ENCODE measurements around the gene LYPLAL1. TPM values are rescaled to one million over a fixed set of nuclear protein-coding genes. Genes with fewer than 3 reads are reported as not detected.

LYPLAL1 gene
- total RNA-seq, result 14.6 and 24.5 TPM in 2 replicates

DNA sequence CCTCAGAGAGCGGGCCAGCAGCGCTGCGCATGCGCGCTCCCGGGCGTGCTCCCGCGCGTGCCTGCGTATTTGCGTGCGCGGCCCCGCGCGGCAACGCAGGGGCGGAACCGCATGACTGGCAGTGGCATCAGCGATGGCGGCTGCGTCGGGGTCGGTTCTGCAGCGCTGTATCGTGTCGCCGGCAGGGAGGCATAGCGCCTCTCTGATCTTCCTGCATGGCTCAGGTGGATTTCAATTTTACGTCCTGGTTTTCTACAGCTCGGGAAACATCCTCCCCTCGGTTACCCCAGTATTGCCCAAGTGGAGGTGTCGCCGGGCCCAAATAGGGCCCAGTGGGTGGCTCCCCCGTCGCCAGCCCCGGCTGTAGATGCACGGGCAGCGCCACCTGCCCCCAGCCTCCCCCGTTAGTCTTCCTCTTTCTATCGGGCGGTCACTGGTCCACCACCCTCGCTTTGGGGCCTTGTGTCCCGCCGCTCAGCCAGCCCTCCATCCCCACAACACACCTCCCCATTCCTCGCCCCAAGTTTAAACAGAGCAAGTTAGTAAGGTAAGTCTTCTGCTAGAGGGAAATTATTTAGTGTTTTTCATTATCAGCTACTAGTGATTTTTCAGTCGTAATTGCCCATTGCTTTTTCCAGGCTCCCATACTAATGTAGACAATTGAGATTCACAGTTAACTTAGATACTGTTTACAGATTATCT lies at the start of gene LYPLAL1:
LYPLAL1 (plus strand) TSS at position 121 of the 702 bp plus-strand sequence; CDS start at position 134, 13 bp downstream.
- peak; percentile 52 for DNase-seq (ENCODE audit: low read depth, low spot score)

DNA sequence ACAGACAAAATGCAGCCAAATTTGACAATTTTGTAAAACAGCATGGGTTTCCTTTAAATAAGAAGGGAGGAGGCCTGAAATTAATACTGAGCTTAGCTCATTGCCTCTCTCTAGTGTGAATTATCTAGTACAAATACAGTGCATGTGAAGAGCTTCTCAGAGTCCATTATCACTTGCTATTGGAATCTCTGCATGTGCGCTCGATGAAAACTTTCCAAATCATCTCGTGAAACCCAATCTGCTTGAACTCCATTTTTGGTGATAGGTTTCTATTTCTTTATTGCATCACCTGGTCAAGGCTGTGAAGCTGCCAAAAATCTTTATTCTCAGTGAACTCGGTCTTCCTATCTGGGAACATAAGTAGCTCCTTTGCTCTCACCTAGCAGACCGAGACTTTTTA lies 49.5 kb upstream of the LYPLAL1 start:
- no peak for DNase-seq (ENCODE audit: low read depth, low spot score)

DNA sequence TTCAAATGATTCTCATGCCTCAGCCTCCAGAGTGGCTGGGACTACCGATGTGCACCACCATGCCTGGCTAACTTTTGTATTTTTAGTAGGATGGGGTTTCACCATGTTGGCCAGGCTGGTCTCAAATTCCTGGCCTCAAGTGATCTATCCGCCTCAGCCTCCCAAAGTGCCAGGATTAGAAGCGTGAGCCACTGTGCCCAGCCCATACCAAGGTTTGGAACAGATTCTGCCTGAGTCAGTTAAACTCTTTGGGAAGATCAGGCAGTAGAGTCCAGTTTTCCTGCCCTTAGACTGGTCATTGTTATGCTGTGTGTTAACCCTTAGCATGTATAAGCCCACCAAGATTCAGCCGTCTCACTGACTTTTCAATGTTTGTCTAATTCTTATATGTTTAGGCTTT lies 48.3 kb upstream of the LYPLAL1 start:
- DNase-seq (ENCODE audit: low read depth, low spot score), result no peak

DNA sequence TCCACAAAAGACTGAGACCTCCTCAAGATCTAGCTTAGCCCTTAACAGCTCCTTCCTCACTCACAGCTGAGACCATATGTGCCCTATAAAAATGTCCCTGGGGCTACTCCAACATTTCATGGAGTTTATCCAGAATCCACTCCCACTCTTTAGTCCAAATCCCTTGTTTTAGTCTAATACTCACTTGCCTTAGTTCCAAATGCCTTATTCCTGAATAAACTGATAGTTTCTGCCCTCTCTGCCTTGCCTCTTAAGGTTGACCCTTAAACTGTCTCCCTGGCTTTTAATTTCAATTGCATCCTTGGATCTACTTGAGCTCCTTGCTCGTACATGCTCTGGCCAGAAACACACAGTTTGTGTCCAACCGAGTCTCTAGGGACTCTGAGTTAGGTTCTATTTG lies 47.3 kb upstream of the LYPLAL1 start:
- DNase-seq (ENCODE audit: low read depth, low spot score), result no peak

DNA sequence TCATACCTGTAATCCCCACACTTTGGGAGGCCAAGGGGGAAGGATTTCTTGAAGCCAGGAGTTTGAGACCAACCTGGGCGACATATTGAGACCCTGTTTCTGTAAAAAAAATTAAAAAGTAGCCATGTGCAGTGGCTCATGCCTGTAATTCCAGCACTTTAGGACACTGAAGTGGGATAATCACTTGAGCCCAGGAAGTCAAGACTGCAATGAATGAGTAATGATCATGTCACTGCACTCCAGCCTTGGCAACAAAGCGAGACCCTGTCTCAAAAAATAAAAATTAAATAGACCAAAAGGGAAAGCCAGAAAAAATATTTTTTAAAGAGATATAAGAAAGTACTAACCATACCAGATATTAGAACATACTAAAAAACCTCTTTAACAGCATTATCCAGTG lies 44.7 kb upstream of the LYPLAL1 start:
- DNase-seq (ENCODE audit: low read depth, low spot score), result no peak

DNA sequence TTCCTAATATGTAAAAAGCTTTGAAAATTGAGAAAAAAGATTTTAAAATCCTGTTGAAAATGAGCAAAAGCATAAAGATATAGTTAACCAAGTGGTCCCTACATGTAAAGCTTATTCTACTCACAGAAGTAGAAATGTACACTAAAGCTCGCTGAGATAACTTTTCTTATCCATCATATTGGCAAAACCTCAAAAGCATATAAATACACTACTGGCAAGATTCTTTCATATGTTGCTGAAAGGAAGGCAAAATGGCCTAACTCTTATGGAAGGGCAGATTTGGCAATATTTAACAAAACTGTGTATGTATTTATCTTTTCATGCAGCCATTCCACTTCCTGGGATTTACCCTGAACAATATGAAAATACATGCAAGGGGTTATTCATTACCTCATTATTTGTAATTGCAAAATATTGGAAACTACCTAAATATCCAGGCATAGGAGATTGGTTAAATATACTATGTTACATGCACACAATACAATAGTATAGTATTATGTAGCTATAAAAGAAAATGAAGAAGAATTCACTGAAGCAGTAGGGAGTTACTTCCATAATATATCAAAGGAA lies 43.2 kb upstream of the LYPLAL1 start:
- DNase-seq (ENCODE audit: low read depth, low spot score), result no peak

DNA sequence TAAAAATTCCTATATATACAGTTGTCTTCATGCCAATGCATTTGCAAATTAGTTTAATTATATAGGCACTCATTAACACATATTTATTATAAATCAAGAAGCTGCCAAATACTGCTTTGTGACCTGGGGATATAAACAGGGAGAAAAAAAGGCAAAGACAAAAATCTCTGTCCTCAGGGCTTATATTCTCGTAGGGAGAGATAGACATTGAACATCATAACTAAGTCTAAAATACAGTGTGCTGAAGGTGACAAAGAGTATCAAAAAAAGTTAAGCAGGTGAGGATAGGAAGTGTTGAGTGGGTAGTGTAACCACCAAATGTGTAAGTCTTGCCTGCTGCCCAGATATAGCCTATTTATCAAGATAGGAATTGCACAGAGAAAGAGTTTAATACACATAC lies 40.7 kb upstream of the LYPLAL1 start:
- no peak for DNase-seq (ENCODE audit: low read depth, low spot score)

DNA sequence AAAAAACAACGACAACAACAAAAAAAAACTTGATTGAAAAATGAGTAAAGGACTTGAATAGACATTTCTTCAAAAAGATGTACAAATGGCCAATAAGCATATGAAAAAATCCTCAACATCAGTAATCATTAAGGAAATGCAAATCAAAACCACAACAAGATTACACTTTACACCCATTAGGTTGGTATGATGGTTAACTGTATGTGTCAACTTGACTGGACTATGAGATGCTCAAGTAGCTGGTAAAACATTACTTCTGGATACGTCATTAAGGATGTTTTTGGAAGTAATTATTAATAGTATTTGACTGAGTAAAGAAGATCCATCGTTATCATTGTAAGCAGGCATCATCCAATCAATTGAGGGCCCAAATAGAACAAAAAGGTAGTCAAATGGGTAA lies 34.9 kb upstream of the LYPLAL1 start:
- no peak for DNase-seq (ENCODE audit: low read depth, low spot score)

DNA sequence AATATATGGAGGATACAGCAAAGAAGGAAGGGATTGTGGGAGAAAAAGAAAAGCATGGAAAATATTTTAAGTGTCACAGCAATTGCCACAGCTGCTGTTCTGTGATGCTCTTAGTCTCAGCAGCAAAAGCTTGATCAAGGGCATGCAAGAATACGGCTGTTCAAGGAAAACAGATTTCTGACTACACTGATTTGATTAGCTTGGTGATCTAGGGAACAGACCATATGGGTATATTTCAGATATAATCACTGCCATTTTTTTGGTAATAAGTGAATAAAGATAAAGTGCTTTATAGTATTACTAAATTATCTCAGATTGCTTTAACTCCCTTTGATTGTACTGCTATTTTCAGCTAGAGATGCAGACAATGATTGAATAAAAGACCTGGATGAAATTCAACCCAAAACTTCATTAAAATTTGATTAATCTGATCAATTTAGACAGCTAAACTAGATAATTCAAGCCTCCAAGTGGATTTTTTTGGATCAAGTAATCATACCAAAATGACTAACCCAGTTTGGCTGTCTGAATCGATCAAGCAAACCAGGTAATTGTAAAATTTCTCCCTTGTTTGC lies 33.3 kb upstream of the LYPLAL1 start:
- DNase-seq (ENCODE audit: low read depth, low spot score), result no peak

DNA sequence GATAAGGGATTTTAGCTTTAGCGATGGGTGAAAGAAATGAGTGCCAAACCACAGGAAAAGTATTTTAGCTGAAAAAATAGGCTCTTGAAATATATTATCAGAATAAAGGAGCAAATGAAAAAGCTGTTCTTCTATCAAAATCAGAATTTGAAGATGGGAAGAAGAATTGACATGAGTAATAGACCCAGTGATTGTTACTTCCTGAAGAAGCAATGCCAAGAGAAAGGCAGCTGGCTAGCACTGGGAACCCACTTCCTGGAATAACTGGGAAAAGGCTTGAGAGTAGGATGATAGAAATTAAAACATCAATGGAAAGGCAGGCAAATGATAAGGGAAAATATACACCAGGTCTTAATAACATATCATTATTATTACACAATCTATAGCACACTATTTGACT lies 29.9 kb upstream of the LYPLAL1 start:
- DNase-seq (ENCODE audit: low read depth, low spot score), result peak; percentile 41

DNA sequence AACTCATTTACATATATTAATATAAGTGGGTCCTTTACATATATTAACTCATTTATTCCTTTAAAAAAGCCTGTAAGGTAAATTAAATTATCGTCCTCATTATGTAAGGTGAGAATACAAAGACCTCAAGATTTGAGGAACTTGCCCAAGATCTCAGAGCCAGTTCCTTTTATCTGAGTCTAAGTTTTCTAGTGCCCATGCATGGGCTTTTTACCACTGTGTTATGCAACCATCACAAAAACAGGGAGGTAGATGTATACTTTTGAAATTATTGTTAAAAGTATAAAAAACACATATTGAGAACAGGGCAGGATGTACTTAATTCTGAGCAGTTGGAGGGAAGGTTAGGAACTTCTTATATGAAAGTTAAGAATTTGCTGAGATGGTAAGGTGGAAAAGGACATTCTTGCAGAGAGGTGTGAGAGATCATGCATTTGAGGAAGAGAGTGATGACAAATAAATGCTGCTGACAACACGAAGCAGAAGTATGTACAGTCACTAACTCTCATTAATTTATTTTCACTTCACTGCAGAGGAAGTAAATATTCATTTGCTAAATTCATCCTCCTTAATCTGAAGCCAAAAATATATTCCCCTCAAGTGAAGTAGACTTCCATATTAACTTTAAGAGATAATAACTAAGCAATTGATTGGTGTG lies 28.9 kb upstream of the LYPLAL1 start:
- no peak for DNase-seq (ENCODE audit: low read depth, low spot score)

DNA sequence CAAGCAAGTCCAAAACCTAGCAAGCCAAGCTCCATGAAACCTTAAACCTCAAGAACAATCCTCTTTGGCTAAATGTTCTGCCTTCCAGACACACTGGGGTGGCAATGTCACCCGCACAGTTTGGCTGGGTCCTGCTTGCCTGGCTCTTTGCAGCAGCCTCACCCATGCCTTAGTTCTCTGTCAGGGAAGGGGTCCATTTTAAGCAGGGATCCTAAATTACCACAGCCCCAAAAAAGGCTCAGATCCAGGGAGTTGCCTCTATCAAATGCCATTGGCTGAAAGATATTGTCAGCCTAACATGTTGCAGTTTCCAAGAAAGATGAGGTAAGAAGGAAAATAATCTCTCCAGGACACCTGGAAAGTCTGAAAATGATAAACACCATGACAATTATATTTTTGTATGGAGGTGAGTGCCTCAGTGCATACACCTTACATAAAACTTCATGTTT lies 26.1 kb upstream of the LYPLAL1 start:
- DNase-seq (ENCODE audit: low read depth, low spot score), result no peak

DNA sequence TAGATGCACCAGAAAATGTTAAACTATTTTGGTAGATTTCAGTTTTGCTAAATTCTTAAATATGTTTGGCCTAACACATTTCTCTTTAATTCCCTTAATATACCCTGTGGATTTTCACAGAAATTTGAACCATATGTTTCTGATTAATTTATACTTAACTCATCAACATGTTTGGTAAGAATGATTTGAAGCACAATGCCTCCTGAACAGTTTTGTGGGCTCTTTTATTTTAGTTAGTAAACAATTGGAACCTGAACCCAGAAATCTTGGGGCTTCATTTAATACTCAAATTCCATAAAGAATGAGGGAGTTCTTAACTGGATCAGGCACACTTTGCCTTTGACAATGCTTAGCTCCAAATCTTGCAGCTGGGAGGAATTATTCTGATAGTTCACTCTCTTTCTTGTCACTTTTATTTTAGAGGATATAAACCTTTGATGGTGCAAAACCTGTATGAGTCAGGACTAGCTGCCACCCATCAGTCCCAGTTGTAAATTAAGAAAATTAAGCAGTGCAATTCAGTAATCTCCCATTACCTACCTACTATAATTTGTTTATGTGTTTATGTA lies 24.6 kb upstream of the LYPLAL1 start:
- DNase-seq (ENCODE audit: low read depth, low spot score), result no peak

DNA sequence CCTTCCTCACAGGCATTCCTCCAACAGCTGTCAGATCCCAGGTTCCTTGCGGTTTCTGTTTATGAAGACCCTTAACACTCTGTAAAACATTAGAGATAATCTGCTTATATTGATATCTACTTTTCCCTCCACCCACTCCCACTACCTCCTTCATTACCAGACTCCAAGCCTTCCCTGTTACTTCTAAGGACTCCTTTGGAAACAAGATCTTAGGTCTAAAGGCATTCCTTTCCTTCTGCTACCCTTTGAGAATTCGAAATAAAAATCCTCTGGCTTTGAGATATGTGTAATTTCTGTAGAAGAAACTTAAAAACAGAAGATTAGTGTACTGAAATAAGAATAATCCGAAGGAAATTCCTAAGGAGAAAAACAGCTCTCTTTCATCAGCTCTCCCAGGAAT lies 23.7 kb upstream of the LYPLAL1 start:
- no peak for DNase-seq (ENCODE audit: low read depth, low spot score)

DNA sequence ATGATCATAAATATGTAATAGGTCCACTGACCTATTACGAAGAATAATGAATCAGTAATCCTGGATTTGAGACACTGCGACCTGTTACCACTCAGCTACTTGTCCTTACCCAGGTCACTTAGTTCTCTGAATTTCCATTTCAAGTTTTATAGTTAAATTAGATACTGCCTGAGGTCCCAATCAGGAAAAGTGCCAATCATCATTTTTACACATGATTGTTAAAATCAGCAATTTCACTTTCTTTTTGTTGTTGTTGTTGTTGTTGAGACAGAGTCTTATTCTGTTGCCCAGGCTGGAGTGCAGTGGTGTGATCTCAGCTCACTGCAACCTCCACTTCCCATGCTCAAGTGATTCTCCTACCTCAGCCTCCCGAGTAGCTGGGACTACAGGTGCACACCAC lies 22.8 kb upstream of the LYPLAL1 start:
- DNase-seq (ENCODE audit: low read depth, low spot score), result no peak

DNA sequence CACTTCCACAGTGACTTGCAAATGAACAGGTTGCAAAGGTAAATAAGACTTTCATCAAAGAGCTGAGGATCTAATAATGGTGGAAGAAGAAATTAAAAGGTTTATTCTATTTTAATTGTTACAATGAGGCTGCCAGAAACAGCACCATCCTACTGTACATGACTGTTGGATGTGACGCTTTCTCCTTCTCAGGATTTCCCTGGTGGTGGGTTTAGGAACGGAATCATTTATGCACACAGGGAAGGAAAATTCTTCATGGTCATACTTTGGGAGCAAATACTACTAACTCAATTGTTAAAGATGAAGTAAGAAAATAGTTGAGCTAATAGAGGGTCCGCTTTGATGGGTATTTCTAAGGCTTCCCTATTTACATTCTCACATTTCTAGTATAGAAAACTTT lies 22.2 kb upstream of the LYPLAL1 start:
- DNase-seq (ENCODE audit: low read depth, low spot score), result no peak

DNA sequence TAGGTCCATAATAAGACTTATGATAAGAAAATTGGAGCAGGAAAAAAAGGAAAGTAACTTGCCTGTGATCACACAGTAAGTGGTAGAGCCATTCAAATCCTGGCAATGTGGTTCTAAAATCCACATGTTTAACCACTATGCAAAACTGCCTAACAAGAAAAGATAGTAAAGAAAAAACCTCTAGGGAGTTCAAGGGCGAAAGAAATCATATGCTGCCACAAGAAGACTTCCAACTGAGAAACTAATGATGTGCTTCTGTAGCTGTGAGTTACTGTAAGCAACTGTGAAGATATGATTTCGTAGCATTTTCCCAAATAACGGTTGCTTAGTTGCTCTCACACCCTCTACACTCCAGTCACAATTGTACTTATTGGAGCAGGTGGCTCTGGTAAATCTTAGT lies 20.9 kb upstream of the LYPLAL1 start:
- no peak for DNase-seq (ENCODE audit: low read depth, low spot score)

DNA sequence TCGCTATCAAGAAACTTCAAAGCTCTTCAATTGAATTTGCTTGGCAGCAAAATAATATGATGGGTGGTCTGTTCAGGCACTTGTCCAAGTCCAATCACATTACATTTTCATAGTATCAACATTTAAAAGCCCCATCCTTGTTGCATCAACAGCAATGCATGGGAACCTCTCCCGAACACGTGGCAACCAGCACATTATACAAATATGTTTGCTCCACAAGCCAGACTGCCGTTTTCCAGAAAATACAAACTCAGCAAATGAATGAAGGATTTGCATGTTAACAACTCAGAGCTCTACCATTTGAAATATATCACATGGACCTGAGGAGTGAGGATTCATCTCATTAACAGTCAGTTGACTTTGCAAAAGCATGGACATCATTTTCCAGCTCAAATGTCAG lies 20.0 kb upstream of the LYPLAL1 start:
- DNase-seq (ENCODE audit: low read depth, low spot score), result no peak

DNA sequence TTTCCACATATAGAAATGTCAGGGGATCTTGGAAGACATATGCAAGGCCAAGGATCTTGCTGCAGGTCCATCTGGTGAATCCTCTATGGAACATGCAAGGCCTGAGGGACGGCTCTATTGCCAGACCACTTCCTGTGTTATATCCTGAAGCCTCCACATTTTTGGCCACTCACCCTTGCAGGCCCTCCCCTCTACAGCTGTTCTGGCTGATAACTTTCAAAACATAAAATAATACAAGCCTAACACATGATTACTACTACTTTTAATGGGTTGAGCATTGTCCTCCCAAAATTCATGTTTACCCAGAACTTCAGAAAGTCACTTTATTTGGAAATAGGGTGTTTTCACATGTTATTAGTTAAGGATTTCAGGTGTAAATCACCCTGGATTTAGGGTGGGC lies 18.5 kb upstream of the LYPLAL1 start:
- no peak for DNase-seq (ENCODE audit: low read depth, low spot score)

DNA sequence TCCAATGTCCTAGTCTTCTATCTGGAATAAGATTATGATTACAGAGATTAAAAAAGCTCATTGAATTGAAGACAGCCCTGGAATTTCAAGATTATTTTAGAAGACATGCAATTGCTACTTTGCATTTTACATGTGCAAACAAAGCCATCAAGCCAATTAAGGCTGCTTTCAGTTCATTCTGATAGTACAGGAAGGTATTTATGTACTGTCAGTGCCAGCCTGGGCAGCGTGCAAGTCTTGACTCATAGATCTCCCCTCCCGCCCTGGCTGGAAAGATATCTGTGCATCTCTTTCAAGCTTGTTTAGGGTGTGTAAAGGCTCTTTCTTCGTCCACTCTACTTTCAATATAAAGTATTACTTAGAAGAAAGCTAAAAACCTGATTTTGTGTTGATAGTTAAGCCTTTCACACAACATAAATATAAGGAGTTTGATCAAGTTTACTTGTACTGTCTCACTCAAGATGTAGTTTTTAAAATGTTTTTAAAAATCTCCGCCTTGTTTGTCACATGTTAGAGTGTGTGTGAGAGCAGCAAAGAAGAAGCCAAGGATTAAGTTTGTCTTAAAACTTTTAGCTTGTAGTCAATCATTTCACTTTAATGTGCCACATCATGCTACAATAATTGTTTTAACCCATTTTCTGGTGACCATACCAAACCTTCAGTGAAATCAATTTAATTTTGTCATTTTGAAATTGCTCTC lies 13.6 kb upstream of the LYPLAL1 start:
- DNase-seq (ENCODE audit: low read depth, low spot score), result no peak

DNA sequence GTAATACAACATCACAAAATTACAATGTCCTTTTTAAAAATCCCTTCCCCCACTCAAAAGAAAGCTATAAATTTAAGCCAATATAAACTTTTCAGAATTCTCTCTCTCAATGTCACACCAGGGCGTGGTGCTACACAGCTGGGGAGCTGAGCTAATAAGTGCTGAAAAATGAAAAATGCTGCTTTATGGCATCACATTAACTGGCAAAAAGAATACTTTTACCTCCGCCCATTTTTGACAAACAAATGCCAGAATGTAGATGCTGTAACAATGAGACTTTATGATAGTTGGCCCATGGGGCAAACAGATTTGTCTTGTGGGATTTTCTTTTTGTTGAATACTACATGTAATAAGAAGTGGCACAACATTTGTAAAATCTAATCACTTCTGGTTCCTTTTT lies 12.7 kb upstream of the LYPLAL1 start:
- no peak for DNase-seq (ENCODE audit: low read depth, low spot score)

DNA sequence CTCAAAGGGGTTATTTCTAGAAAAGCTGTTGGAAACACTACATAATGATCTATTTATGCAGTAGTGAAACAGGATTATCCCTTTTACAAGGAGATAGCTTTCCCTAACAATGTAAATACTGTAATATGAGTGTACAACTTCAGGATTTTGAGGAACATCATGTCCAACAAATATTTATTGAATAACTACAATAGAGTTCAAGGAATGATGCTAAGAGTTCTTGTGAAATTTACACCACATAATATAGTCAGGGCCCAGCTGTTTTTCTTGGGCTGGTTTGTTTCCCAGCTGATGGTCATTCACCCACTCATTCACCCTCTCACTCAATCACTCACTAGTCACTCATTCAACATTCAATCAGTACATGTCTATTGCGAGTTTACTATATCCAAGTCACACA lies 12.3 kb upstream of the LYPLAL1 start:
- DNase-seq (ENCODE audit: low read depth, low spot score), result no peak

Measured in pulmonary artery endothelial cell (primary cell).